SH-SY5Y (cell line): ENCODE data around the gene PHLPP1.

Experiments
- GATA2 ChIP-seq: IDR thresholded peaks from 2 replicates; pipeline ENCODE4 v1.6.1; 2011; ENCODE audit warnings: mild to moderate bottlenecking, low read depth, low read length
- GATA3 ChIP-seq: IDR thresholded peaks from 2 replicates; pipeline ENCODE4 v1.6.1; 2011; ENCODE audit warnings: low read depth, mild to moderate bottlenecking, low read length, moderate library complexity

GRCh38 chr18:62998443-62998842 is 283.1 kb downstream of the PHLPP1 start:
- TF ChIP-seq GATA2 (no peak), GATA3 (no peak)
